HEK293 (cell line): ENCODE results near the gene SIRPB2.
A peak's percentile ranks its signal among the peaks of the same experiment; 100 is the strongest.

Experiments
- CTCF ChIA-PET: fragments of 350-600 bp; formaldehyde crosslinking; extraction: SDS; loops from one replicate; lab custom pipeline; 2021; ENCODE audit warnings: antibody characterized with exemption; lab: Yijun Ruan, JAX
- POLR2A ChIA-PET: fragments of 300-600 bp; formaldehyde crosslinking; extraction: SDS; loops from one replicate; lab custom pipeline; 2020; ENCODE audit warnings: antibody characterized with exemption, inconsistent platforms; lab: Yijun Ruan, JAX
- H3K27ac ChIP-seq: fragments of 200-500 bp; sonication (Bioruptor generic); 2 replicates; pipeline ENCODE4 v1.5.1; 2014; ENCODE audit warnings: low read depth, low read length, control low read depth, inconsistent platforms; ENCODE audit errors: extremely low read depth
- H3K36me3 ChIP-seq, 2 experiments: fragments of 200-500 bp in 1 of 2; sonication (Bioruptor generic) in 1 of 2; 1 replicate in 1 of 2; 2 replicates in 1 of 2; pipeline ENCODE4 v1.5.1; 2014 to 2017; ENCODE audit warnings: inconsistent platforms in 2 of 2, low read length in 2 of 2; ENCODE audit not compliant: control insufficient read depth in 2 of 2, insufficient read depth in 1 of 2
- H3K4me1 ChIP-seq: fragments of 200-500 bp; sonication (Bioruptor generic); 2 replicates; pipeline ENCODE4 v1.5.1; 2014; ENCODE audit warnings: mild to moderate bottlenecking, low read length, inconsistent platforms; ENCODE audit not compliant: control insufficient read depth, insufficient read depth
- H3K4me3 ChIP-seq: 2 replicates; pipeline ENCODE4 v1.5.1; 2011; ENCODE audit warnings: low read depth, mild to moderate bottlenecking, control low read depth, low read length, moderate library complexity
- H3K9me3 ChIP-seq: fragments of 200-500 bp; sonication (Bioruptor generic); 2 replicates; pipeline ENCODE4 v1.5.1; 2014; ENCODE audit warnings: low read depth, low read length, inconsistent platforms; ENCODE audit not compliant: control insufficient read depth, insufficient read depth
- FEZF1 ChIP-seq: fragments of 450-650 bp; formaldehyde crosslinking; IDR thresholded peaks from 2 replicates; pipeline ENCODE4 v1.5.1; 2016; ENCODE audit warnings: missing biosample characterization, missing genetic modification characterization
- HOXA7 ChIP-seq: sonication (generic); formaldehyde crosslinking; IDR thresholded peaks from 2 replicates; pipeline ENCODE4 v1.8.1; 2022; ENCODE audit warnings: missing genetic modification reagents, borderline replicate concordance
- KLF16 ChIP-seq: fragments of 450-650 bp; formaldehyde crosslinking; IDR thresholded peaks from 2 replicates; pipeline ENCODE4 v1.5.1; 2017; ENCODE audit warnings: missing biosample characterization, missing genetic modification characterization
- KLF9 ChIP-seq: fragments of 450-650 bp; formaldehyde crosslinking; IDR thresholded peaks from 2 replicates; pipeline ENCODE4 v1.5.1; 2016; ENCODE audit warnings: missing biosample characterization, missing genetic modification characterization, low read depth
- OSR2 ChIP-seq: fragments of 450-650 bp; formaldehyde crosslinking; IDR thresholded peaks from 2 replicates; pipeline ENCODE4 v1.5.1; 2016; ENCODE audit warnings: missing biosample characterization, missing genetic modification characterization
- RBAK ChIP-seq: fragments of 450-650 bp; formaldehyde crosslinking; IDR thresholded peaks from 2 replicates; pipeline ENCODE4 v1.5.1; 2016; ENCODE audit warnings: missing biosample characterization, missing genetic modification characterization
- SP2 ChIP-seq: fragments of 450-650 bp; formaldehyde crosslinking; IDR thresholded peaks from 2 replicates; pipeline ENCODE4 v1.5.1; 2016; ENCODE audit warnings: missing biosample characterization, missing genetic modification characterization
- ZBTB44 ChIP-seq: fragments of 450-650 bp; IDR thresholded peaks from 2 replicates; pipeline ENCODE4 v1.5.1; 2018; ENCODE audit warnings: missing biosample characterization, mild to moderate bottlenecking, missing genetic modification characterization
- ZEB2 ChIP-seq: fragments of 450-650 bp; formaldehyde crosslinking; IDR thresholded peaks from 2 replicates; pipeline ENCODE4 v1.5.1; 2016; ENCODE audit warnings: missing biosample characterization, missing genetic modification characterization
- ZFP69B ChIP-seq: fragments of 450-650 bp; formaldehyde crosslinking; IDR thresholded peaks from 2 replicates; pipeline ENCODE4 v1.5.1; 2016; ENCODE audit warnings: missing biosample characterization, missing genetic modification characterization
- ZNF146 ChIP-seq: fragments of 450-650 bp; formaldehyde crosslinking; IDR thresholded peaks from 2 replicates; pipeline ENCODE4 v1.5.1; 2016; ENCODE audit warnings: missing biosample characterization, missing genetic modification characterization
- ZNF155 ChIP-seq: fragments of 450-650 bp; formaldehyde crosslinking; IDR thresholded peaks from 2 replicates; pipeline ENCODE4 v1.5.1; 2016; ENCODE audit warnings: missing biosample characterization, missing genetic modification characterization
- ZNF157 ChIP-seq: fragments of 450-650 bp; formaldehyde crosslinking; IDR thresholded peaks from 2 replicates; pipeline ENCODE4 v1.5.1; 2016; ENCODE audit warnings: missing biosample characterization, missing genetic modification characterization
- ZNF175 ChIP-seq: fragments of 450-650 bp; formaldehyde crosslinking; IDR thresholded peaks from 2 replicates; pipeline ENCODE4 v1.5.1; 2016; ENCODE audit warnings: missing biosample characterization, missing genetic modification characterization
- ZNF391 ChIP-seq: fragments of 450-650 bp; formaldehyde crosslinking; IDR thresholded peaks from 2 replicates; pipeline ENCODE4 v1.5.1; 2016; ENCODE audit warnings: low read depth, missing biosample characterization, missing genetic modification characterization, borderline replicate concordance
- ZNF473 ChIP-seq: fragments of 450-650 bp; formaldehyde crosslinking; IDR thresholded peaks from 2 replicates; pipeline ENCODE4 v1.5.1; 2017; ENCODE audit warnings: missing biosample characterization, missing genetic modification characterization
- ZNF513 ChIP-seq: fragments of 450-650 bp; IDR thresholded peaks from 2 replicates; pipeline ENCODE4 v1.5.1; 2018; ENCODE audit warnings: missing biosample characterization, missing genetic modification characterization
- ZNF514 ChIP-seq: fragments of 450-650 bp; formaldehyde crosslinking; IDR thresholded peaks from 2 replicates; pipeline ENCODE4 v1.5.1; 2016; ENCODE audit warnings: missing biosample characterization, missing genetic modification characterization
- ZNF560 ChIP-seq: fragments of 450-650 bp; formaldehyde crosslinking; IDR thresholded peaks from 2 replicates; pipeline ENCODE4 v1.5.1; 2017; ENCODE audit warnings: missing biosample characterization, missing genetic modification characterization, borderline replicate concordance
- ZNF677 ChIP-seq: fragments of 450-650 bp; IDR thresholded peaks from 2 replicates; pipeline ENCODE4 v1.5.0; 2018; ENCODE audit warnings: missing biosample characterization, mild to moderate bottlenecking, missing genetic modification characterization, moderate library complexity
- ZSCAN4 ChIP-seq: fragments of 450-650 bp; formaldehyde crosslinking; IDR thresholded peaks from 2 replicates; pipeline ENCODE4 v1.5.1; 2017; ENCODE audit warnings: missing biosample characterization, missing genetic modification characterization
- TF ChIP-seq, protein P1 (sequence below): fragments of 450-650 bp; formaldehyde crosslinking; IDR thresholded peaks from 2 replicates; pipeline ENCODE4 v1.5.1; 2016; ENCODE audit warnings: missing biosample characterization, missing genetic modification characterization
- TF ChIP-seq, protein P2 (sequence below): fragments of 450-650 bp; formaldehyde crosslinking; IDR thresholded peaks from 2 replicates; pipeline ENCODE4 v1.5.1; 2016; ENCODE audit warnings: missing biosample characterization, missing genetic modification characterization

SIRPB2 gene

DNA sequence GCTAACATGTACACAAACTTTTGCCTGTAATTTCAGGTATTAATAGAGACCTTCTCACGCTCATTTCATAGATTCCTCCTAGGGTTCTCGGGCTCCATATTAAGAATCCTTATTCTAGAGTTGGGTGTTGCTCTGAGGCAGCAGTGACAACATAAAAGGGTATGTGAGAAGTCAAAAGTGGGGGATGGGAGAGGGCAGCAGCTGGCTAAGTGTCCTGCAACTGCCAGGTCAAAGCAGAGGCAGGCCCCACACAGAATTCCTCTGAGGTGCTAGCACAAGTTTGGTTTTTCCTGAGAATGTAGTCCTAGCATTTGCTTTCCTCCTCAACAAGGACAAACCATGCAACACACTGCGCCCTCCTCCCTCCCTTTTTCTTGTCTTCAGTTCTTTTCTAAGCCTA is 29.2 kb downstream of the SIRPB2 start (continued):
- TF ChIP-seq HOXA7 (no peak), ZNF677 (tag by site-specific recombination) (no peak), ZNF146 (tag by site-specific recombination) (no peak), RBAK (tag by site-specific recombination) (no peak), ZNF391 (tag by site-specific recombination) (no peak), ZNF560 (tag by site-specific recombination) (no peak), ZNF514 (tag by site-specific recombination) (no peak)
- TF ChIP-seq, protein P1, sequence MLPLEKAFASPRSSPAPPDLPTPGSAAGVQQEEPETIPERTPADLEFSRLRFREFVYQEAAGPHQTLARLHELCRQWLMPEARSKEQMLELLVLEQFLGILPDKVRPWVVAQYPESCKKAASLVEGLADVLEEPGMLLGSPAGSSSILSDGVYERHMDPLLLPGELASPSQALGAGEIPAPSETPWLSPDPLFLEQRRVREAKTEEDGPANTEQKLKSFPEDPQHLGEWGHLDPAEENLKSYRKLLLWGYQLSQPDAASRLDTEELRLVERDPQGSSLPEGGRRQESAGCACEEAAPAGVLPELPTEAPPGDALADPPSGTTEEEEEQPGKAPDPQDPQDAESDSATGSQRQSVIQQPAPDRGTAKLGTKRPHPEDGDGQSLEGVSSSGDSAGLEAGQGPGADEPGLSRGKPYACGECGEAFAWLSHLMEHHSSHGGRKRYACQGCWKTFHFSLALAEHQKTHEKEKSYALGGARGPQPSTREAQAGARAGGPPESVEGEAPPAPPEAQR (tag by site-specific recombination), result no peak

DNA sequence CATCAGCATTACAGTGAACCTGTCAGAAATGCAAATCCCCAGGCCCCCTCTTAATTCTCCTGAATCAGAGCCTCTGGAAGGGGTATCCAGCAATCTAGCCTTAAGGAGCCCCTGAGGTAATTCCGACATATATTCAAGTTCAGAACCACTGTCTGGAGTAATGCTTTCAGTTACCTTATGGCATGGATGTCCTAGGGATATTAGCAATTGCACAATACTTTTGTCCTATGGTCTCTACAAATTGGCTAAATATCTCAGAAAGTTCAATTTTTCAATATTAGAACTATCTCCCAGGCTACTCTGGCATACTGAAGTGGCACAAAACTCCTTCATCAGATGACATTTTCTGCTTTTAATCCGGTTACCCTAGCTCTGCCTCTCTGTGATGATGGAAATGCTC is 30.9 kb downstream of the SIRPB2 start:
- POLR2A ChIA-PET, result no interaction called here
- Histone ChIP-seq H3K4me1 (no peaks in the 10 kb centered on the region), H3K9me3 (no peaks in the 10 kb centered on the region), H3K4me3 (no peak overlapping the region), H3K27ac (no peak overlapping the region), H3K36me3 (peaks cover 42 to 94% of the 10 kb centered on the region in 2 experiments)
- TF ChIP-seq ZNF560 (tag by site-specific recombination) (no peak), ZFP69B (tag by site-specific recombination) (no peak), KLF16 (no peak), ZNF473 (tag by site-specific recombination) (no peak)
- CTCF ChIA-PET, result interaction anchor here (0.6 to 1.1 kb wide), 2 partner anchors 43 to 298 kb away, joined by 4 to 5 read pairs; no protein-coding TSS in a partner anchor

GRCh38 chr20:1457992-1458391 is 33.2 kb downstream of the SIRPB2 start:
- ChIA-PET CTCF (interaction anchor here (1.8 to 3.1 kb wide), 2 partner anchors 10 to 20 kb away, joined by 8 to 17 read pairs; partner anchors contain the start of gene NSFL1C), POLR2A (no interaction called here)
- peaks cover 47 to 94% of the 10 kb centered on the region in 2 experiments for H3K36me3 ChIP-seq
- no peaks in the 10 kb centered on the region for H3K4me1 ChIP-seq
- TF ChIP-seq ZNF513 (tag by site-specific recombination) (peak; percentile 62; the same call in 1 of the 2 replicates), RBAK (tag by site-specific recombination) (no peak)
- H3K4me3 ChIP-seq, result no peak overlapping the region
- H3K9me3 ChIP-seq, result no peaks in the 10 kb centered on the region
- no peak overlapping the region for H3K27ac ChIP-seq

GRCh38 chr20:1456300-1456699 is 34.9 kb downstream of the SIRPB2 start:
- ChIA-PET POLR2A (no interaction called here), CTCF (interaction anchor here (0.8 to 3.9 kb wide), 4 partner anchors 10 to 348 kb away, joined by 3 to 14 read pairs (median 4); partner anchors contain the start of gene NSFL1C)
- Histone ChIP-seq H3K36me3 (peaks cover 58 to 97% of the 10 kb centered on the region in 2 experiments), H3K27ac (no peak overlapping the region), H3K9me3 (no peaks in the 10 kb centered on the region), H3K4me3 (no peak overlapping the region), H3K4me1 (no peaks in the 10 kb centered on the region)
- no peak for TF ChIP-seq ZNF175 (tag by site-specific recombination)
- no peak for TF ChIP-seq FEZF1 (tag by site-specific recombination)
- no peak for TF ChIP-seq ZBTB44 (tag by site-specific recombination)
- TF ChIP-seq KLF9 (tag by site-specific recombination), result no peak
- TF ChIP-seq ZNF157, result no peak
- TF ChIP-seq ZSCAN4 (tag by site-specific recombination), result no peak
- no peak for TF ChIP-seq ZNF677 (tag by site-specific recombination)
- no peak for TF ChIP-seq ZEB2
- no peak for TF ChIP-seq OSR2
- no peak for TF ChIP-seq ZNF155
- TF ChIP-seq SP2, result no peak
- TF ChIP-seq, protein P2, sequence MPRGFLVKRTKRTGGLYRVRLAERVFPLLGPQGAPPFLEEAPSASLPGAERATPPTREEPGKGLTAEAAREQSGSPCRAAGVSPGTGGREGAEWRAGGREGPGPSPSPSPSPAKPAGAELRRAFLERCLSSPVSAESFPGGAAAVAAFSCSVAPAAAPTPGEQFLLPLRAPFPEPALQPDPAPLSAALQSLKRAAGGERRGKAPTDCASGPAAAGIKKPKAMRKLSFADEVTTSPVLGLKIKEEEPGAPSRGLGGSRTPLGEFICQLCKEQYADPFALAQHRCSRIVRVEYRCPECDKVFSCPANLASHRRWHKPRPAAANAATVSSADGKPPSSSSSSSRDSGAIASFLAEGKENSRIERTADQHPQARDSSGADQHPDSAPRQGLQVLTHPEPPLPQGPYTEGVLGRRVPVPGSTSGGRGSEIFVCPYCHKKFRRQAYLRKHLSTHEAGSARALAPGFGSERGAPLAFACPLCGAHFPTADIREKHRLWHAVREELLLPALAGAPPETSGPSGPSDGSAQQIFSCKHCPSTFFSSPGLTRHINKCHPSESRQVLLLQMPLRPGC (tag by site-specific recombination), result no peak
- TF ChIP-seq ZNF514 (tag by site-specific recombination), result no peak
